Gastroesophageal sphincter (tissue), 3 donors: ENCODE measurements around the gene FABP7.

Source experiments
- CTCF ChIP-seq, 4 experiments: fragments of 200-600 bp in 2 of 4; fragments of 450-650 bp in 2 of 4; sonication (generic) in 1 of 4; IDR thresholded peaks; one replicate each; pipeline ENCODE4 v1.5.1; 2017 to 2019; ENCODE audit warnings: antibody characterized with exemption in 4 of 4, mild to moderate bottlenecking in 2 of 4, moderate library complexity in 2 of 4
- POLR2AphosphoS5 ChIP-seq: sonication (generic); formaldehyde crosslinking; IDR thresholded peaks from one replicate; pipeline ENCODE4 v1.6.1; 2017; ENCODE audit warnings: antibody characterized with exemption

- TF ChIP-seq CTCF (IDR thresholded peaks at IDR 0.05) = no peak
- TF ChIP-seq POLR2AphosphoS5 = no peak
Measured at GRCh38 chr6:122788208-122788607, 8.7 kb downstream of the FABP7 start.
